NCI-H460 (cell line): Measurements from ENCODE around the gene CYP4X1. TPM values are rescaled to one million over a fixed set of nuclear protein-coding genes. Genes with fewer than 3 reads are reported as not detected.
"Not testable (repeated sequence)": the region's sequence is repeated elsewhere in the genome, so short reads cannot be mapped to it uniquely, and the experiment has no call there.

ENCODE experiments used
- DNase-seq: peaks from one replicate; pipeline ENCODE4 v3.0.0-alpha.2; 2016; ENCODE audit warnings: low read depth; ENCODE audit errors: extremely low read depth
- small RNA-seq, 2 experiments: library from RNA; depleted of rRNA; stranded (forward); fragments of <200 nt; gene quantifications; one replicate each; pipeline ENCODE3, GENCODE V24; 2014
- total RNA-seq: library from RNA; depleted of rRNA; stranded (reverse); fragments of >200 nt; shearing (Covaris generic); gene quantifications from 2 replicates; pipeline ENCODE4 v1.2.3, GENCODE V29; 2014; rRNA removed

CYP4X1 gene
- total RNA-seq, 1 experiment from 2014 or later = 0.25 TPM

GRCh38 chr1:47069080-47069479 is 45.6 kb downstream of the CYP4X1 start:
- DNase-seq = not testable (repeated sequence)

- not testable (repeated sequence) for DNase-seq
Measured at GRCh38 chr1:47069509-47069908, 46.0 kb downstream of the CYP4X1 start.

- DNase-seq = peak; percentile 16
Measured at GRCh38 chr1:47089356-47089755, 65.9 kb downstream of the CYP4X1 start.

- DNase-seq = not testable (repeated sequence)
Measured at GRCh38 chr1:47091476-47091875, 68.0 kb downstream of the CYP4X1 start.

Small RNA genes lying within 50 kb of the gene (small RNA-seq; reads per million reads assigned to genes)
- gene CYP4A27P (0 reads per million in 2 experiments), gene CYP4A43P (0 reads per million in 2 experiments), gene CYP4A44P (0 reads per million in 2 experiments)

Other genes starting within 250 kb of the CYP4X1 start
- not detected in 2 replicates for gene CYP4B1, start 224.6 kb upstream of the CYP4X1 start, total RNA-seq
- not detected in 2 replicates for gene CYP4A11, start 82.2 kb upstream of the CYP4X1 start, total RNA-seq
- gene CYP4Z1, start 43.6 kb downstream of the CYP4X1 start, total RNA-seq = not detected in 2 replicates
- gene CYP4A22, start 113.8 kb downstream of the CYP4X1 start, total RNA-seq = not detected in 2 replicates
- gene PDZK1IP1, start 166.4 kb downstream of the CYP4X1 start, total RNA-seq = not detected in 2 replicates
- 0.12 TPM in 1 of 2 replicates, not detected in the other for gene TAL1, start 208.6 kb downstream of the CYP4X1 start, total RNA-seq